HG03139 (cell line): ENCODE data around the gene ARID5B.

Source experiments
- ATAC-seq: cut with Tn5 transposase; IDR thresholded peaks from one replicate; pipeline ENCODE4 v1.9.1; 2021; ENCODE audit not compliant: unreplicated experiment

Gene ARID5B

DNA sequence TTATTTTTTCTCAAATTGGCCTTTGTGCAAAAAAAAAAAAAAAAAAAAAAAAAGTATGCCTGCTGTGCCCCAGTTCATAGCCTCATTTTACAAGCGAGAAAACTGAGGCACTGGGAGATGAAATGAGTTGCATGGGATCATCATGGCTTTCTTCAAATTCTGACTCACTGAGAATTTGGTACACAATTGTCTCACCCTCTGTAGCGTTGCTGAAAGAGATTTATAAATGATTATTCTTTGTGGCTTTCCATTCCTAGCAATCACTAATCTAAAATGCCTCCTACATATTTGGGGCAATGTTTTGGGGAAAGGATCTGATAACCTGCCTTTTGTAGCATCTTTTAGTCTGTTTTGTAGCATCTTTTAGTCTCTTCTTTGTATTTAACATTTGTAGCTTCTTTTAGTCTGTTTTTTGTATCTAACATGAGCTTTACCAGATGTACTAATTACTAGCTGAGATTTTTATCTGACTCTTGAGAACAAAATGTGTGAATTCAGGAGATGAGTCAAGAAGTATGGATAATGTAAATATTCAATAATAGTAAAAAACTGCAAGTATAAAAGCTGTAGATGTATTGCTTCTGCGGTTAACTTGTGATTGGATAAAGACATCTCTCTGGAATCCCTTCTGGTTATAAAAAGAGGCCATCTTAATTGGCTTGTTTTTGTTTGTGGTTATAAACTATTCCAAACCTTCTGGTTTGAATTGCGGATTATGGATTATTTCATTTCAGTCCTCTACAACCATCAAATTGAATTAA is 161.4 kb downstream of the ARID5B start:
- no peak for ATAC-seq

GRCh38 chr10:62063795-62064472 is 162.4 kb downstream of the ARID5B start:
- no peak for ATAC-seq

- no peak for ATAC-seq
Observed at GRCh38 chr10:62067560-62067959, 166.1 kb downstream of the ARID5B start.

- no peak for ATAC-seq
Observed at GRCh38 chr10:62068464-62068863, 167.0 kb downstream of the ARID5B start.

DNA sequence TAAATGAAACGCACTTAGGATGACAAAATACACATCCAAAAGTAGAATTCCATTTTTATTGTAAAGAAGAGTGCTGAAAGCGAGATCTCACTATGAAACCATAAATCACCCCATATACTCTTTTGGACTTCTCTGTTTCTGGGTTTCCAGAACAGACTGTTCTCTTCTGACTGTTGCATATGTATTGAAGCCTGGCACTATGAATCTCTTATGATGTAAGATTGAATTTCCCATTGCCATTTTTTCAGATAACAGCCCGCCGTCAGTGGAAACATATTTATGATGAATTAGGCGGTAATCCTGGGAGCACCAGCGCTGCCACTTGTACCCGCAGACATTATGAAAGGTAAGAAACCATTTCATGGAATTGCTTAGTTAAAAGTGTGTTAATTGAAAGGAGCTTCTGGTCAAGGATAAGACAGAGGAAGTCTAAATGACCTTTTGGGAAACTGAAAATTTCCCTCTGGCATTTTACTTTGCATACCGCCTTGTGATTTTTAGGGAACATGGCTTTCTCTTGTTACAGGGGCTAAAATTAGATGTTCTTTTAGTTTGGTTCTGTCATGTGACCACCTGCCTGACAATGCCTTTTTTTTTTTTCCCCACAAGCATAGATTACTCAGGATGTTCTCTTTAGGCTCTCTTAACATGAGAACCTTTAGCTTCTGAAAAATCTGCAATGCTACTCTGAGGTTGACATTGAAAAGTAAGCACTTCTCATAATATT is 168.1 kb downstream of the ARID5B start:
- ATAC-seq = no peak

DNA sequence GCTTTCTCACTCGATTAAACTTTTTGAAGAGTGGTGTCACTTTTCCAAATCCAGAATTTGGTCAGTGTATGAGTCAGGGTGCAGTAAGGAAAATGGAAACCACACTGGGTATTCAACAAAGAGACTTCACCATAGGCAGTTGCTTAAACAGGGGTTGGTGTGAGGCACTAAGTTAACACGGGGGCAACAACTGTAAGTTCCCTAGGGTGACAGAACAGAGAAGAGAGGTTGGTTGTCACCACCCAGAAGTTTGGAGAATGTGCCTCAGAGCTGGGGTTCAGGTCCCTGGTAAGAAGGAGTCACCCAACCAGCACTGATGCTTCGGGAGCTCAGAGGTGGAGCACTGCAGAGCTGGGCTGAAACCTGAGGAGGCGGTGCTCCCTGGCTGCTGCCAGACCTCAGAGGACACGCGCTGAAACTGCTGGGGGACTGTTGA is 170.4 kb downstream of the ARID5B start:
- no peak for ATAC-seq

DNA sequence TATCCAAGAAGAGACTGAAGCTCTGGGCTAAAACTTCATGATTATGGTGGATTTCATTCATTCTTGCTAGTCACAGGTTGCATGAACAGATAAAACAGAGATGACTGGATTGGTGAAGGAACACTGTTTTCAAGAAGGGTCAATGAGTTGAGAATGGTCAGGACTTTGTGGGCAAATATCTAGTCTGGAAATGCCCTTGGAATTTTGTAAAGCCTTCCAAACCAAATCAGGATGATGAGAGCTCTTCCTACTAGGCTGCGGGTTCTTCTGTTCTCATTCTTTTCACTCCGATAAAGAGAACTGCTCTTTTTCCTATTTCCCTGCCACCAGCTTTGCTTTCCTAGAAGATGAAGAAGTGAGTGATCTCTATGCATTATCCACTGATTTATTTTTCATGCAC is 171.4 kb downstream of the ARID5B start:
- ATAC-seq = no peak

DNA sequence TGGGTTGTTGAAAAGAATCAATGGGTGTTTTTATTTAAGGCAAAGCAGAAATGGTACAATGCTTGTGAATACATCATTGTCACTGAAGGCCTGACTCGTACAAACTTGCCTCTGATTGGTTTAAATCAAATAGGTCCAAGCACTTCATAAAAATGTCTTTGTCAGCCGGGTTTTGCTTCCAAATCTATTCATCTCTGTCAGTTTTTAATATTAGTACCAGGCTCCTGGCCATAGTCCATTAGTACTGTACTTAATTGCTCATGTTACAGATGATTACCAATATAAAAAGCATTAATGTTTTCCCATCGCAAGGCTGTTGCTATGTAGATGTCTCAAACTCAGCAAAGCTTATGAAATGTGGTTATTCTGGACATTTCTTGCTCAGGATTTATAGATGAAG is 171.9 kb downstream of the ARID5B start:
- ATAC-seq = no peak

DNA sequence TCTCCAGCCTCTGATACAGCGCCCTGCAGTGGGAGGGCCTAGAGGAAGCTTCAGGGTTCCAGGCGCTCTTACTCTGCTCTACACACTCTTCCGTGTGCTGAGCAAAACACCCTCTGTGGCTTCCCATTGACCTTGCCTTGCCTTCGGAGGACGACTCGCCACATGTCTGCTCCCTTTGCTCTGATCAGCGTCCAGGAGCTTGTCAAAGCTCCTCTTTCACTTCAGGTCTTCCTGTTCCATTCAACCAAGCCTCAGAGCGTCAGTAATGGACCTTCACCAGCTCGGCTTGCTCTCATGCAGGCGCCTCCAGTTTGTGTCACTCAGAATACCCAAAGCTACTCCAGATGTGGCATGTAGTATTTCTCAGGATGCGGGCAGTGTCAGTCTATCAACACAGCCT is 173.9 kb downstream of the ARID5B start:
- ATAC-seq = no peak

GRCh38 chr10:62075912-62076311 is 174.4 kb downstream of the ARID5B start:
- ATAC-seq = no peak

DNA sequence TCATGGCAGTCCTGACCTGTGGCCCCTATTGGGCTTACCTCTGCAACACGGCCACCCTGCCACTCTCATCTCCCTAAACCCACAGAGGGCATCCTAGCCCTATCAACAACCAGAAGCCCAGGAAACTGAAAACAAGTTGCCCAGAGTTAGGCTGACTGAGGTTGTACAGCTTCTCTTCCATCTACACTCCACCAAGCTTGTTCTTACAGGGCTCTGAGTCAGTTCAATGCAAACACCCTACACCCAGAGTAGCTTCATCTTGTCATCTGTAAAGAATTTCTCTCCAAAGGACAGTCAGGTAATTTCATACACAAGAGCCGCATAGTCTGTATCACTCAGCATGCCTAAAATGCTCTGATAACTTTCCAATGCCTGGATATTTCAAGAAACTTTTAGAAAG is 175.4 kb downstream of the ARID5B start:
- no peak for ATAC-seq

GRCh38 chr10:62077330-62078015 is 176.0 kb downstream of the ARID5B start:
- no peak for ATAC-seq

GRCh38 chr10:62079885-62080559 is 178.5 kb downstream of the ARID5B start:
- ATAC-seq = peak; percentile 63

DNA sequence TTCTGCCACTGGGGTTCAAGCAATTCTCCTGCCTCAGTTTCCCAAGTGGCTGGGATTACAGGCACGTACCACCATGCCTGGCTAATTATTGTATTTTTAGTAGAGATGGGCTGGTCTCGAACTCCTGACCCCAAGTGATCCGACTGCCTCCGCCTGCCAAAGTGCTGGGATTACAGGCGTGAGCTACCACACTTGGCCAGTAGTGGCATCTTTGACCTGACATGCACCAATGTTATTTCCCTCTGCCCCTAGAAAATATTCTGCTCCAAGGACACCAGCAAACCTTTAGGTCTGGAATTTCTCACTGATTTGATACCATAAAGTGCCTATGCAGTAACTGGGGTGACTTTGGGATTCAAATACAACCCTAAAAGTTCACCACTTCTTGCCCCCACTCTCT is 179.4 kb downstream of the ARID5B start:
- no peak for ATAC-seq

DNA sequence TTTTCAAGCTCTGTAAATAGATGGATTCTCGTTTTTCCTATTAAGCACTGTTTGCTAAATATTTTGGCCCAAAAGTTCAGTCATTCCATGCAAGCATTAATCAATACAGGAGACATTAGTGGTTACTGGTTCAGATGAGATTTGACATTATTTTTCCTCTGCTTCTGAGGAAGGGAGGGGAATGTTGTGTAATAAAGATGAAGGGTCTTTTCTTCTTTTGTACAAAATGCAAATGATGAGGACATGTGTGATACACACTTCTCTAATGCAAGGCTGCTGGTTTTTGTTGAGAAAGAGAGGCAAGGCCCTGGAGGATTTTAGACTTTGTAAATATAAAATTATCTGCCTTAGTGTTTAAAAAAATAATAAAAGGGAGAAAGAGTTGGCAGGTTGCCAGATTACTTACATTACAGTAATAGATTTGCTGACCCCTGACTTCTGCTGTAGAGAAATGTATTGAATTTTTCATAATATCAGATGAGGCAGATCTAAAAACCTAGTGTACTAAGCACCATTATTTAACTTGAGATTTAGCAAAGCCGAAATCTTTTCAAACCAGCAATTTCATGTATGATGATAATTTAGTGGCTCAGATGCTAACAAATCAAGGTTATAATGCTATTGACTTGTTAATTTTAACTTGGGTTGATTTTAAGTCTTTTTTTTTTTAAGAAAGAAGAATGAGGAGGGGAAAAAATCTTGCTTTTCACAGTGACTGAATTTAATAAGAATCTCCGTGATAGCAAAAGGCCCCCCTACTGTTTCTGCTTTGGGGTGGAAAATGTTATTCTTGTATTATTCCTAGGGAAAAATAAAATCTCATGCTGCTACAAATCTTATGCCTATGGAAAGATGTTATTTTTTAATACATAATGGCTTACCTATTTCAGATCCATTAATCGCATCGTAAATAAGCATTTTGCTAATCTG is 180.1 kb downstream of the ARID5B start:
- ATAC-seq = no peak

DNA sequence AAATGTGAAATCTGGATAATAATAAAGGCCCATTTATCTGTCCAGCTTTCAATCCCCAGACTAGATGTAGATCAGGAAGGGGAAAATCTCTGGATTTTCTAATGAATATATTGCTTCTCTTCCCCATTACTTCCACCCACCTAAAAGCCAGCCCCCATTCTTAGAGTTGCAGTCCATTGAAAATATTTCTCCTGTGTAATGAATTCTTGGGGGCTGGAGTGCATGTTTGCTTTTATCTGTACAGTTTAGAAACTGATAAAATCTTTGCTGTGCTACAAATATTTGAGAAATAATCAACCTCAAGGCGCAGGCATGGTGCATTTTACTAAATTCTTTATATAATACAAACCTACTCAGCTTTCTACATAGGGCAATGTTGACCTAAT is 180.8 kb downstream of the ARID5B start:
- ATAC-seq = no peak

DNA sequence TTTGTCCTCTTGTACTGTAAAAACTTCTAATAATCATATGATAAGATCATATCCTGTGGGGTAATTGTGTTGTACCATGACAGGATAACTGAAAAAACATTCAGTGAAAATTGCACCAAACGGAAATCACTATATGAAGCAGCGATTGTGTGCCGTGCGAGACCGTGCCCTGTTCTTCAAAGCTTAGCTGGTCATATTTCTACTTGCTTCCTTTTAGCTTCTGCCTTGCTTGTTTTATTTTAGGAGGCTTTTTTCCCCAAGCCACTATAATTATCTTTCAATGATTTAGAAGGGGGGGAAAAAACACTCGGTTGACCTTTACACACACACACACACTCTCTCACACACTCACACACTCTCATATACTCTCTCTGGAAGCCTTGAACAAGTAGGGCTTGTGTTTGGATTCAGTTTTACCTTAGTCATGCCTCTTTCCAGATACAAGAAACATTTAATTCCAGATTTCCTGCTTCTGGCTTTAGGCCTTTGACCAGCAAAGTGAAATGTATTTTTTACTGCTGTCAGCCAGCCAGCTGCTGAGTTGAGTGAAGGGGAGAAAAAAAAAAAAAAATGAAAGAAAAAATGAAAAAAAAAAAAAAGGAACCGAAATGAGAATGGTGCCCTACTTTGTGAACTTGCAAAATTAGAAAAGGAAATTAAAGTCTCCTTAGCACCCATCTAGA is 181.4 kb downstream of the ARID5B start:
- ATAC-seq = no peak

DNA sequence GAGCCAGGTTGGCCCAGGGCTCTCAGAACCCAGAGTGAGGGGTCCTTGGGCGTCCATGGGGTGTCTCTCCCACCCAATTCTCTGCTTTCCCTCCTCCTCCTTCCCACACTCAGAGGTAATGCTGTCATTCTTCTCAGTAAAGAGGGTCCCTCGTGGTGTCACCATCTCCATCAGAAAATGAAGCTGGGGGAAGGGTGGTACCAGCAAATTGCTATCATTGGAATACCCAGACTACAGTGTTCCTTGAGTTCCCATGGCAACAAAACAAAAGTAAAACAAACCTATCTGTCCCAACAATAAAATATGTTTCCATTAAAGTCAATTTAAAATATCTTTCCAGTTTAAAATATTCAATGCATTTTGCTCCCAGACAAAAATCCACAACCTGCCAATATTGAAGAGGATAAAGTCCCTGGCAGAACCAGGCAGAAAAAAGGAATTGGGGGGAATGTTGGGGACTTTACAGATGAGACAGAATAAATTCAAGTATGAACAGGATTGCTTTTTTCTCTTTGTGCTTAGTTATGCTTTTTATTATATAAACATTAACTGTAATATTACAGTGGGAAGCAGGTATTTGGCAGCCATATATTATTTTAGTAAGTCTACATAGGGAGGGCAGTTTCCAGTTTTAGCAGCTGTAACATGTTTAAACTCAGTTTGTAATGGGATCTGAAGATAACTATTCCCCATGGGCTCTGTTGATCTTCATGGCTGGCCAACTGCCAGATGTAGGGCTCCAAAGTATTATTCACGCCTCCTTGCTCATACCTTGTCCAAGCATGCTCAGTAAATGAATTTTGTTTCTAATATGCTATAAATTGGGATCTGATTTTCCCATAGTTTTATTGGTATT is 182.1 kb downstream of the ARID5B start:
- ATAC-seq = no peak
